Prostate gland (tissue), 2 donors: ENCODE measurements around the gene PDE4D.

Experiments
- POLR2A ChIP-seq: fragments of 450-650 bp; IDR thresholded peaks from one replicate; pipeline ENCODE4 v1.6.1; 2016; ENCODE audit warnings: antibody characterized with exemption, mild to moderate bottlenecking
- TF ChIP-seq, protein P1 (sequence below), 4 experiments: fragments of 200-600 bp in 2 of 4; fragments of 450-650 bp in 2 of 4; sonication (generic) in 2 of 4; IDR thresholded peaks; 1 replicate in 3 of 4; 2 replicates in 1 of 4; pipeline ENCODE4 v1.5.1; 2016 to 2019; ENCODE audit warnings: antibody characterized with exemption in 4 of 4, mild to moderate bottlenecking in 2 of 4, moderate library complexity in 2 of 4

DNA sequence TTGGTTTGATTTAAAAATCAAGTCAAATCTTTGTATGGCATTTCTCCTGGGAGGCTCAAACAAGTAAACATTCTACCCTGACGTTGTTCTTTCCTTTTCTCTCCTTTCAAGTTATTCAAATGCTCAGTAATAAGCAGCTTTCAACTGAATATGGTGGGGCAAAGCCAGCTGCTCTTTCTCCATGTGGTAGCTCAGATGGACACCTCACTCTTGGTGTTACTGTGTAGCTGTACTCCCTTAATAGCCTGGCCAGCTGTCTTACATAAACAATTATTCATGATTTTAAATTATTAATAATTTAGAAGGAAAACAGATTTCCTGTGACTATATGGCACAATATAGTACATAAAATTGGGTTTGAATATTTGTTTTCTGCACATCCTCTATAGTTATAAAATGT is 165.2 kb downstream of the PDE4D start:
- TF ChIP-seq, protein P1, sequence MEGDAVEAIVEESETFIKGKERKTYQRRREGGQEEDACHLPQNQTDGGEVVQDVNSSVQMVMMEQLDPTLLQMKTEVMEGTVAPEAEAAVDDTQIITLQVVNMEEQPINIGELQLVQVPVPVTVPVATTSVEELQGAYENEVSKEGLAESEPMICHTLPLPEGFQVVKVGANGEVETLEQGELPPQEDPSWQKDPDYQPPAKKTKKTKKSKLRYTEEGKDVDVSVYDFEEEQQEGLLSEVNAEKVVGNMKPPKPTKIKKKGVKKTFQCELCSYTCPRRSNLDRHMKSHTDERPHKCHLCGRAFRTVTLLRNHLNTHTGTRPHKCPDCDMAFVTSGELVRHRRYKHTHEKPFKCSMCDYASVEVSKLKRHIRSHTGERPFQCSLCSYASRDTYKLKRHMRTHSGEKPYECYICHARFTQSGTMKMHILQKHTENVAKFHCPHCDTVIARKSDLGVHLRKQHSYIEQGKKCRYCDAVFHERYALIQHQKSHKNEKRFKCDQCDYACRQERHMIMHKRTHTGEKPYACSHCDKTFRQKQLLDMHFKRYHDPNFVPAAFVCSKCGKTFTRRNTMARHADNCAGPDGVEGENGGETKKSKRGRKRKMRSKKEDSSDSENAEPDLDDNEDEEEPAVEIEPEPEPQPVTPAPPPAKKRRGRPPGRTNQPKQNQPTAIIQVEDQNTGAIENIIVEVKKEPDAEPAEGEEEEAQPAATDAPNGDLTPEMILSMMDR (IDR thresholded peaks at IDR 0.05), result no peak
- TF ChIP-seq POLR2A, result no peak
